GM12891 (cell line): Measurements from ENCODE around the gene EXD3.

Source experiments
- POLR2AphosphoS5 ChIP-seq: IDR thresholded peaks from 2 replicates; pipeline ENCODE4 v1.6.1; 2011; ENCODE audit warnings: low read depth, low read length, control low read depth
- SPI1 ChIP-seq: IDR thresholded peaks from 2 replicates; pipeline ENCODE4 v1.6.1; 2011; ENCODE audit warnings: low read depth, low read length, control low read depth
- TAF1 ChIP-seq: IDR thresholded peaks from 2 replicates; pipeline ENCODE4 v1.6.1; 2011; ENCODE audit warnings: low read depth, low read length, control low read depth

GRCh38 chr9:137350696-137351584 lies 72.0 kb downstream of the EXD3 start:
- TF ChIP-seq POLR2AphosphoS5: no peak
- TF ChIP-seq TAF1: no peak
- TF ChIP-seq SPI1: no peak
